Uterus (tissue), 4 donors: ENCODE measurements around the gene MRGPRX2. TPM values are rescaled to one million over a fixed set of nuclear protein-coding genes. Genes with fewer than 3 reads are reported as not detected.

Experiments
- DNase-seq, 2 donors: peaks; one replicate each; pipeline ENCODE4 v3.0.0-alpha.2; 2019 to 2020
- H3K27ac ChIP-seq, 2 donors: fragments of 200-600 bp; sonication (generic); 1 replicate in 1 of 2; 2 replicates in 1 of 2; pipeline ENCODE4 v1.5.1; 2016 to 2018
- H3K27me3 ChIP-seq, 2 donors: fragments of 200-600 bp; sonication (generic); one replicate each; pipeline ENCODE4 v1.5.1; 2018 to 2019; ENCODE audit warnings: control low read depth in 1 of 2
- H3K36me3 ChIP-seq, 2 donors: fragments of 200-600 bp; sonication (generic); one replicate each; pipeline ENCODE4 v1.5.1; 2019; ENCODE audit warnings: control low read depth in 1 of 2
- H3K4me1 ChIP-seq, 2 donors: fragments of 200-600 bp; sonication (generic); one replicate each; pipeline ENCODE4 v1.5.1; 2018 to 2019; ENCODE audit warnings: control low read depth in 1 of 2
- H3K4me3 ChIP-seq, 2 donors: fragments of 200-600 bp; sonication (generic); 1 replicate in 1 of 2; 2 replicates in 1 of 2; pipeline ENCODE4 v1.5.1; 2018 to 2019; ENCODE audit warnings: mild to moderate bottlenecking in 1 of 2
- H3K9me3 ChIP-seq, 2 donors: fragments of 200-600 bp; sonication (generic); one replicate each; pipeline ENCODE4 v1.5.1; 2019; ENCODE audit warnings: control low read depth in 1 of 2
- CTCF ChIP-seq, 4 experiments: fragments of 200-600 bp in 2 of 4; fragments of 450-650 bp in 2 of 4; sonication (generic) in 2 of 4; IDR thresholded peaks; one replicate each; pipeline ENCODE4 v1.5.1; 2016 to 2019; ENCODE audit warnings: antibody characterized with exemption in 4 of 4, mild to moderate bottlenecking in 2 of 4, moderate library complexity in 1 of 4
- POLR2A ChIP-seq, 2 donors: fragments of 450-650 bp; IDR thresholded peaks; one replicate each; pipeline ENCODE4 v1.6.1; 2016; ENCODE audit warnings: antibody characterized with exemption in 2 of 2, mild to moderate bottlenecking in 1 of 2, moderate library complexity in 1 of 2
- intact Hi-C: fragments of 100-400 bp; cut with DNase I; formaldehyde crosslinking; loops from one replicate; pipeline ENCODE4 v1.15.1; 2023; ENCODE audit warnings: low total_unique reads
- total RNA-seq, 4 donors: library from RNA; depleted of rRNA in 3 of 4; stranded (reverse); fragments of >200 nt in 3 of 4; gene quantifications; one replicate each; pipeline versions ENCODE4 v1.1.0 to v1.2.4, GENCODE V29; 2014 to 2023
- donor health status: DM: yes; HTN: yes; CAD: no.

Gene MRGPRX2
- total RNA-seq, 4 donors from 2014 or later: 0.27 TPM; not detected in 3

- intact Hi-C loops: loop anchor here (5.0 kb wide), 1 partner anchor 474 kb away; no protein-coding TSS in a partner anchor
- Histone ChIP-seq H3K4me1 (no peaks in the 10 kb centered on the region), H3K36me3 (no peaks in the 10 kb centered on the region), H3K4me3 (no peak overlapping the region), H3K27me3 (no peaks in the 10 kb centered on the region), H3K27ac (no peak overlapping the region), H3K9me3 (no peaks in the 10 kb centered on the region)
- TF ChIP-seq CTCF (IDR thresholded peaks at IDR 0.05) (no peak), POLR2A (IDR thresholded peaks at IDR 0.05) (no peak)
- no peak for DNase-seq
These were observed 17.4 kb upstream of the MRGPRX2 start for GRCh38 chr11:19077965-19078364.

GRCh38 chr11:19076744-19077589, 16.4 kb upstream of the MRGPRX2 start:
- TF ChIP-seq CTCF (IDR thresholded peaks at IDR 0.05) (peak; percentile 67 to 89 (median 72)), POLR2A (IDR thresholded peaks at IDR 0.05) (no peak)
- Histone ChIP-seq H3K36me3 (no peaks in the 10 kb centered on the region), H3K9me3 (no peaks in the 10 kb centered on the region), H3K4me1 (no peaks in the 10 kb centered on the region), H3K4me3 (no peak overlapping the region), H3K27ac (no peak overlapping the region), H3K27me3 (no peaks in the 10 kb centered on the region)
- intact Hi-C loops: loop anchor here (5.0 kb wide), 1 partner anchor 475 kb away; no protein-coding TSS in a partner anchor
- DNase-seq: peak; percentile 19 to 35

GRCh38 chr11:19075636-19076035, 15.1 kb upstream of the MRGPRX2 start:
- Histone ChIP-seq H3K4me3 (no peak overlapping the region), H3K36me3 (no peaks in the 10 kb centered on the region), H3K4me1 (no peaks in the 10 kb centered on the region), H3K27me3 (no peaks in the 10 kb centered on the region), H3K27ac (no peak overlapping the region), H3K9me3 (no peaks in the 10 kb centered on the region)
- TF ChIP-seq POLR2A (IDR thresholded peaks at IDR 0.05) (no peak), CTCF (IDR thresholded peaks at IDR 0.05) (no peak)
- DNase-seq: no peak
- intact Hi-C loops: loop anchor here (5.0 kb wide), 1 partner anchor 477 kb away; no protein-coding TSS in a partner anchor

GRCh38 chr11:19073454-19074415, 13.2 kb upstream of the MRGPRX2 start:
- Histone ChIP-seq H3K4me1 (no peaks in the 10 kb centered on the region), H3K36me3 (no peaks in the 10 kb centered on the region), H3K27ac (no peak overlapping the region), H3K4me3 (no peak overlapping the region), H3K9me3 (no peaks in the 10 kb centered on the region), H3K27me3 (peaks cover 0 to 2% of the 10 kb centered on the region in 2 donors)
- DNase-seq: no peak
- intact Hi-C loops: no loop called here
- TF ChIP-seq CTCF (IDR thresholded peaks at IDR 0.05) (no peak), POLR2A (IDR thresholded peaks at IDR 0.05) (no peak)
